Astrocyte of the spinal cord (primary cell): ENCODE results near the gene NOC3L.
"Not testable (repeated sequence)": the region's sequence is repeated elsewhere in the genome, so short reads cannot be mapped to it uniquely, and the experiment has no call there.

Source experiments
- DNase-seq: peaks from one replicate; pipeline ENCODE4 v3.0.0; 2011; ENCODE audit warnings: low read depth, low spot score
- H3K4me3 ChIP-seq: 2 replicates; pipeline ENCODE4 v1.5.1; 2011; ENCODE audit warnings: low read depth, mild to moderate bottlenecking, low read length, moderate library complexity
- CTCF ChIP-seq: IDR thresholded peaks from 2 replicates; pipeline ENCODE4 v1.5.1; 2012; ENCODE audit warnings: low read depth, mild to moderate bottlenecking, low read length, inconsistent platforms
- in situ Hi-C: cut with HindIII; loops from 2 replicates; pipeline ENCODE4 v1.10.0; 2017; ENCODE audit warnings: low sequenced_read_pairs

Gene NOC3L

DNA sequence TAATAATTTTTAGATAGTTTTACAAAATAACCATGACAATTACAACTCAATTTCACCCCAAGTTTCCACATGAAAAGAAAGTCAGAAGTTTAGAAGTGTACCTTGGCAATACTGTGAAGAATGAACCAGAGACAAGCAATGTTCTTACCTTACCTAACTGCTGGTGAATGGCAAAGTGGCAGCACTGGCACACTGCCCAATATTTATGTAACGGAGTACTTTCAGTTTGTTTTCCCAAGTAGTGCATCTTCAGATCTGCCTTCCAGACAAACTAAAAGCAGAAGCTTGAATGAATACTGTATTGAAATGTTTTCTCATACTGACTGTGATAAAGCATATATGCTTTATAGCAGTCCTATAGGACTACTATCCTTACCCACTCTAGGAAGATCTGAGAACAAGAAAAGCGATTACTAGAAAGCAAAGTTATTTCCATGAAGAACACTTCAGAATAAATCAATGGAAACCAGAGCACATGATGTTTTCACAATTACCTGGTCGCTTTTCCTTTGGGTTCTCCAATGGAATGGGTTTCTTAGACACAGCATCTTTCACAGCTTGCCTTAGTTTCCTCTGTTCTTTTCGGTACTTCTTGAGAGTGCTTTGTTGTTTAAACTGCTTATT lies 1.5 kb downstream of the NOC3L start:
- peak overlapping the region; percentile 93 for H3K4me3 ChIP-seq

GRCh38 chr10:94358480-94358879 lies 4.3 kb downstream of the NOC3L start:
- no peak for TF ChIP-seq CTCF
- H3K4me3 ChIP-seq, result peak overlapping the region; percentile 14

More for the DNA sequence above, 1.5 kb downstream of the NOC3L start:
- in situ Hi-C loops, result no loop called here
- no peak for TF ChIP-seq CTCF
- DNase-seq, result no peak

DNA sequence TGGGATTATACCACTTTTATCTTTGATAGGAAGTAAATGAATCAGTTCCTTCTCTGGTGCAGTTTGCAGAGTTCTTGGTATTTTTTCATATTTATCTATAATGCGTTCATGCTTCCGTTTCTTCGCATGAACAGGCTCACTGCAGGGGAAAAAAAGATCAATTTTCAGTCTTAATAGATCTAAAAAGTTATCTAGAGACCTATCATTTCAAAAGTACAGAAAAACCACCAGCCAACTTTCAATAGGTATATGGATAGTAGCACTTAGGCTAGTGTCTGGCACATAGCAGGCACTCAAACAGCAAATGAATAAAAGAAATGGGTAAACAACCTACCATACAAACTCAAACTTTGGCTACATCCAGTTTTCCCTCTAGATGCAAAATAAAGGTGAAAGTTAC lies 5.5 kb downstream of the NOC3L start:
- no peak overlapping the region for H3K4me3 ChIP-seq
- no peak for TF ChIP-seq CTCF
- no peak for DNase-seq
- in situ Hi-C loops, result no loop called here

More at GRCh38 chr10:94358480-94358879, 4.3 kb downstream of the NOC3L start:
- peak; percentile 95 for DNase-seq
- in situ Hi-C loops, result no loop called here

GRCh38 chr10:94355841-94356240 lies 6.9 kb downstream of the NOC3L start:
- no peak for TF ChIP-seq CTCF
- H3K4me3 ChIP-seq, result no peak overlapping the region
- DNase-seq, result no peak
- in situ Hi-C loops, result no loop called here

- in situ Hi-C loops, result no loop called here
- no peak for TF ChIP-seq CTCF
- no peak overlapping the region for H3K4me3 ChIP-seq
- peak; percentile 17 for DNase-seq
These were observed 9.4 kb downstream of the NOC3L start for GRCh38 chr10:94353336-94353735.

DNA sequence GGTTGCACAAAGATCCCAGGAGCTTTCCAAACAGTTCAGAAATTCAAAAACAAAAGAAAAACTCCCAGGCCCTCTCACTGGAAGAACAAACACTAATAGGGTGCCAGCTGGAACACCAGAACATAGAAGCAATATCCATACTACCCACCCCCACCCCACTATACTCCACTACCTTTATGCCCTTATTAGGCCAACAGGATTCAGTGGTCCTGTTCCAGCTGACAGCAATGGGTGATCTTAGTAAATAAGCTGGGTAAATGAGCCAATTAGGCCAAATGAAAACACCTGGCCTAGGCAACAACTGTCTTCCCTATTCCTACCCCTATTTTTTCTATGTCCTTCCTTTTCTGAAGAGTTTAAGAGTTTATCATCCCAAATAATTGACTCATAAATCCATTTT lies 11.7 kb downstream of the NOC3L start:
- TF ChIP-seq CTCF, result no peak
- in situ Hi-C loops, result no loop called here
- DNase-seq, result no peak
- H3K4me3 ChIP-seq, result no peak overlapping the region

DNA sequence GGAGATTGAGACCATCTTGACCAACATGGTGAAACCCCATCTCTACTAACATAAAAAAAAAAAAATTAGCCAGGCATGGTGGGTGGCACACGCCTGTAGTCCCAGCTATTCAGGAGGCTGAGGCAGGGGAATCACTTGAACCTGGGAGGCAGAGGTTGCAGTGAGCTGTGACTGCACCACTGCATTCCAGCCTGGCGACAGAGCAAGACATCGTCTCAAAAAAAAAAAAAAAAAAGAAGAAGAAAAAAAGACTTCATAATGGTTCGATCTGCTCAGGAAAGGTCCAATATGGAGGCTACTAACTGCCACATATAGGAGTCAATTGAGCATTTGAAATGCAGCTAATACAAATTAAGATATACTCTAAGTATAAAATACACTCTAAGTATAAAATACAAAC lies 12.2 kb downstream of the NOC3L start:
- in situ Hi-C loops, DNase-seq: not testable (repeated sequence)

More for the DNA sequence above, 12.2 kb downstream of the NOC3L start:
- not testable (repeated sequence) for H3K4me3 ChIP-seq
